ENCODE results near the gene ESYT3.
"Not testable (repeated sequence)": the region's sequence is repeated elsewhere in the genome, so short reads cannot be mapped to it uniquely, and the experiment has no call there.

ESYT3 gene

DNA sequence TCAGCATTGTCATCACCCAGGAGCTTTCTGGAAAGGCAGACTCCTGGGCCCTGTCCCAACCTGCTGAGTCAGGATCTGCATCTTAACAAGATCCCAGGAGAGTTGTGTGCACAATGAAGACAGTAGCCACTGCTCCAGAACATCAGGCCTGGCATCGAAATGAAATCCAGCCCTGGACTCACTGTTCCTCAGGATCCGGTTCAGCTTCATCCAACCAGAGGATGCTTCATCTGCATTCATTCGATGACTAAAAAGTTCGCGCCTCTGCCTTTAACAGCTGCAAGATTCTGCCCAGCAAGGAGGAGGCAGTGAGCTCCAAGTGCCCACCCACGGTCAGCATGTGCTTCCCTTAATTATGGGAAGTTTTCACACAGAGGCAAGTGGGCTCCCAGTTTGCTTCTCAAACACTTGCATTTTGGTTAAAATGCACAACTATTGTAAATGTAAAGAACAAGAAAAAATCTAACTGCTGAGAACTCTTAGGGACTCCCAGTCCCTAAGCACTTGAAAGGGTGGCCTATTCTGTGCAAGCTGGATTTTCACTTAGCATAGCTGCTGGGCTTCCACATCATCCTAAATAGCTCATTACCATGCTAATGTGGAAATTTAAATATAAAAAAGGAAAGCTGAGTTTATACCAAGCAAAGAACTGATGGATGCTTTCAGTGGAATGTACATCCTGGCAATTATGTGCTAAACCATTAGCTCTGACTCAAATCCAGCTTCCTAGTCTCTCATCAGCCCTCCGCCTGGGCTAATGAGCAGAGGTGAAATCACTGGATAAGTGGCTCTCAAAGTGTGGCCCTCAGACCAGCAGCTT, 25.5 kb upstream of the ESYT3 start:
- no peak for DNase-seq

- DNase-seq, result no peak
These were observed 21.4 kb upstream of the ESYT3 start for GRCh38 chr3:138412821-138413551.

DNA sequence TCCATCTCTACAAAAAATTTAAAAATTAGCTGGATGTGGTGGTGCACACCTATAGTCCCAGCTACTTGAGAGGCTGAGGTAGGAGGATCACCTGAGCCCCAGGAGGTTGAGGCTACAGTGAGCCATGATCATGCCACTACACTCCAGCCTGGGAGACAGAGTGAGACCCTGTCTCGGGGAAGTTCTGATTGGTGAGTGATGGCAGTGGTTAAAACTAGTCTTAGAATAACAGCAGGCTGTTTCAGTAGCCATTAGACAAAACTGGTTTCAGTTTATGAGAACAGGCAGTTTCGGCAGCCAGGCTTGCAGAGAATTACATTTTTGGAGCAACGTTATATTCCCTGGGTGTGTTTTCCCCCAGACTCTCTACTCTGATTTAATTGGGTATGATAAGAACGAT, 18.2 kb upstream of the ESYT3 start:
- DNase-seq, result not testable (repeated sequence)

DNA sequence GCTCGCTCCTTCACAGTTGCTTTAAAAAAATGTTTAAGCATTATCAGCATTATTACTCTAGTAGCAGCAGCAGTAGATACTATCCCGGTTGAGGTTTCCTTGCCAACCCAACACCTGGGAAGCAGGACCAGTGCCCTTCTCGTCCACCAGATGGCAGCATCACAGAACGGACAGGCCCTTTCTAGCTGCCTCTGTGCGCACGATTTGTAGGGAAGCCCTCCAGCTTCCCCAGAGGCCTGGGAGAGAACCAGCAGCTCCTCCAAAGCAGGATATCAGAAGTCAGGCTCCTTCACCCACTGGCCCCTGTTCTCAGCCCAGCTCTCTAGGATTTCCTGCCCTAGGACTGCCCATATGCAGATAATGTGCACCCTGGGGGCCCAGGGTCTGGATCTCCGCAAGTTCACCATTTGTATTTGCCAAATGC, 16.8 kb upstream of the ESYT3 start:
- DNase-seq, result peak; percentile 51 to 56

DNA sequence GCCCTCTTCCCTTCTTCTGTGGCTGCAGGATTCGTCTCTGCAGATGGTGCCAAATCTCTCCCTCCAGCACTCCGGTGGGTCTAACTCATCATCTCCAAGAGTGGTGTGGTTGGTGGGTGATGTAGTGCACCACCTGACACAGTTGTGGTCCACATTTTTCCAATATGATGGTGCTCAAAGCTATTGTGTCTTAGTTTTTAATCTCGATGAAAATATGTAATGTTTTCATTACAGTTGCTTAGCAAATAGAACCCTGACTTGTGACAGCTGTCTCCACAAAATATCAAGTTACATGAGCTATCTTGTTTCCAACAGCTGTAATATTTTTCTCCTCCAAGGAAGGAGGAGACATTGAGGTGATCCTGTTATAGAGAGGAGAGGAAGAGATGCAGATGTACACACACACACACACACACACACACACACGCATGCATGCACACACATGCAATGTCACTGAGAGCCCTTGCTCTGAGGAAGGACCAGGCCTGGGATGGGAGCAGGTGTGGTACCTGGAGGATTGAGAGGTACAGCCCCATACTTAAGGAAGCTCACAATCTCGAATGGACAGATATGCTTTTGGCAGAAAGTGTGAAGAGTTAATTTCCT, 15.7 kb upstream of the ESYT3 start:
- DNase-seq, result no peak

- no peak for DNase-seq
These were observed 11.1 kb upstream of the ESYT3 start for GRCh38 chr3:138423316-138423715.

- no peak for DNase-seq
These were observed 10.1 kb upstream of the ESYT3 start for GRCh38 chr3:138424323-138424722.

- DNase-seq, result no peak
These were observed 8.2 kb upstream of the ESYT3 start for GRCh38 chr3:138426211-138426610.

GRCh38 chr3:138426754-138427153, 7.7 kb upstream of the ESYT3 start:
- not testable (repeated sequence) for DNase-seq

DNA sequence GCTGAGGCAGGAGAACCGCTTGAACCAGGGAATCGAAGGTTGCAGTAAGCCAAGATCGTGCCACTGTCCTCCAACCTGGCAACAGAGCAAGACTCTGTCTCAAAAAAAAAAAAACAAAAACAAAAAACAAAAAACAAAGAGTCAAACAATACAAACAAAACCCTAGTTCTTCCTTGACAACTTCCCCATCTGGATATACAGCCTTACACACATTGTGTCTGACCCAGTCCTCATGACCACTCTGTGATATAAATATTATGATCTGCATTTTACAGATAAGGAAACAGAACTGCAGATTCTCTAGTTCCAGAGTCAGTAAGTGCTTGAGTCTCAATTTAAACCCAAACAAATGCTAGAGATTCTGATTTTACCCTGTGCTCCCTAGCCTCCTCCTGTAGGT, 4.8 kb upstream of the ESYT3 start:
- no peak for DNase-seq

- no peak for DNase-seq
These were observed 1.7 kb upstream of the ESYT3 start for GRCh38 chr3:138432576-138433240.

DNA sequence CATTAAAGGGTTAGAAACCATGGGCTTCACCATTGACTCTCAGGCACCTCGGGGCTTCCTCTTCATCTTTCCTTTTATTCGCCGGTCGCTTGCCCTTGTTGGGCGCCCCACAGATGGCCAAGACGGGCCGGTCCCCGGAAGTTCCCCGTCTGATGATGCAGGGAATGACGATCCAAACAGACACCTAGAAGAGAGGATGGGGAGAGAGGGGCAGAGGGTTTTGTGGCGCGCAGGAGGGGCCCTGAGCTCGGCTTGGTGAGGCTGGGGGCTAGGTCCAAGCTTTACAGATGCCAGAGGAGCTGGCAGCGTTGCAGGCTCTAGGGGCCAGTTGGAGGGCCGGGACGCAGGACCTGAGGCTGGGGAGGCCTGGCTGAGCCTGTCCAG, 532 bp upstream of the ESYT3 start:
- DNase-seq, result no peak

GRCh38 chr3:138434875-138435772, 708 bp downstream of the ESYT3 start:
- no peak for DNase-seq

- DNase-seq, result no peak
These were observed 1.4 kb downstream of the ESYT3 start for GRCh38 chr3:138435840-138436239.

DNA sequence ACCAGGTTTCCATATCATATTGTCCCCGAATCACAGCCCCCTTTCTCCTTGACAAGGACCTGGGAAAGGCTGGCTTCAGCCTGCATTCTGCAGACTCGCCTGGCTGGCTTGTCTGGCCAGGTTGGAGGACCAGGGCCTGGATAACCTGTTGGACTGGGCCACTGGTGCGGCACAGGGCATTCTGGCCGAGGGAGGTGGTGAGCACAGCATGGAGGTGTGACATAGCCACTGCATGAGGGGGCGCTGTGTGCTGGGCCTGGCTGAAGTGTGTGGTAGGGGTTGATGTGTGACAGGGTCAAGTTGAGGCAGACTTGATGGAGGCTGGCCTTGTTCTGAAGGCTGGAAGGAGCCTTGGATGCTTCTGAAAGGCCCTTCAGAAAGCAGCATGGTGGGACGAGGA, 2.9 kb downstream of the ESYT3 start:
- no peak for DNase-seq

- no peak for DNase-seq
These were observed 4.5 kb downstream of the ESYT3 start for GRCh38 chr3:138438896-138439295.

- no peak for DNase-seq
These were observed 5.2 kb downstream of the ESYT3 start for GRCh38 chr3:138439646-138440045.

DNA sequence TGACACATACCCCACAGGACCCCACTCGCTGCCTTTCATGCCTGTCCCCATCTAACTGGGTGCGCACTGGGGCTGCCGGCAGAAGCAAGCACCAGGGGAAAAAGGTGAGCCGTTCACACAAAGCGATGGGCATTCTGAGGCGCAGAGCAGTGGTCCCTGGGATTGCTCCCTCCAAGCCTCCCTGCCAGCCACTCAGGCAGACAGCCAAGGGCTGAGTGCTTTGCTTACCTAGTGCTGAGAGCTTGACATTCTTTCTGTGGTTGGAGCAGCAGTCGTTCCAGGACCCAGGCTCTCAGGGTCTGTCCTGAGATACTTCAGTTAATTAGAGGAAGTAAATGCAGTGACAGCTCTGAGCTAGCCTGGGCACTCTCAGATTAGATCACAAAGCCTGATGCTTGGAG, 5.7 kb downstream of the ESYT3 start:
- no peak for DNase-seq

DNA sequence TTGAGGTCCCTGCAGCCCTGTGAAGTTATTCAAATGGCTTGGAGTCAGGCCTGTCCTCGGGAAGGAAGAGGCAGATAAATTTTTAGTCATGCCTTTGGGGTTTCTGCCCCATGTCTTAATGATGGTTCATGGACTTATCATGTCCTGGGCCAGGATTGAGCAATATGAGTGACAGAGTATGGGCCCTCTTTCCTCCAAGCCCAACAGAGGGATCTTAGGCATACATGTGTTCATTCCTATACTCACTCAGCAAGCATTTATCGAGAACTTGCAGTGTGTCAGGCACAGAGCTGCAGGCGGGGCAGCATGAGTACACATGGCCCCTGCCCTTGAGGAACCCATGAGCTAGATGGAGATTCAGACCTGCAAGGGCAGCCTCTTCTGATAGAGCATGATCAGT, 6.2 kb downstream of the ESYT3 start:
- DNase-seq, result no peak

- DNase-seq, result no peak
These were observed 6.8 kb downstream of the ESYT3 start for GRCh38 chr3:138441256-138441655.

DNA sequence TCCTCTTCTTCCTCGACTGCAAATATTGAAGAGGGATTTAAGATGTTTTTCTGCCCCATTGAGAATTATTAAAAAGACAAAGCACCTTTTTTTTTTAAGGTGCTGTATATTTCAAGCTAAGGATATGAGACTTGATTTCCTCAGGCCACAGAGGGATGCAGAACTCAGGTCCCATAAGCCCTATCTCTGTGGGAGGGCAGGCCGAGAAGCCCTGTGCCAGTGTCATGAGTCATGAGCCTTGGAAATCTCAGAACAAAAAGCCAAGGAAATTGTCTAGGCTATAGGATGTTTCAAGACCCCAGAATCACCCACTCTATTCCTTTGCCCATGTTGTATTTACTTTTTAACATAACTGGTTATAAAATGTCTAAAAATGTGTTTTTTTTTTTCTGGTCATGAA, 7.3 kb downstream of the ESYT3 start:
- no peak for DNase-seq

DNA sequence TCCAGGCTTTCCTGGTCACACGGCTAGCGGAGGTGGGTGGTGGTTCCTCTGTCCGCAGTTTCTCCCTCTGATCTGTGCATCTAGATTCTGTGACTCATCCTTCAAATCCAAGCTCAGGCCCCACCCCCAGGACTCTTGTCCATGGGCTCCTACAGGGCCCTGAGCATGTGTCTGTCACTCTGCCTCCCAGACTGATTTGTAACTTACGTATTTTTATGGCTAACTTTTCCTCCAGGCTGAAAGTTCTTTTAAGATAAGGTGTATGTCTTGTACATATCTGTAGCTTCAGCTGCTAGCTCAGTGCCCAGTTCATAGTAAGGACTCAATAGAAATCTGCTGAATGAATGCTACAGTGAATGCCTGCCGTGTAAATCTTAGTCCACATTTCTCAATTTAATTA, 8.0 kb downstream of the ESYT3 start:
- DNase-seq, result no peak
